Tibial nerve (tissue), 4 donors: Measurements from ENCODE around the gene COPZ1. TPM values are rescaled to one million over a fixed set of nuclear protein-coding genes. Genes with fewer than 3 reads are reported as not detected.

ENCODE experiments used
- DNase-seq, 2 donors: peaks; one replicate each; pipeline ENCODE4 v3.0.0-alpha.2; 2019; ENCODE audit warnings: low spot score in 2 of 2
- H3K27ac ChIP-seq, 4 donors: fragments of 200-600 bp; sonication (generic) in 3 of 4; one replicate each; pipeline ENCODE4 v1.5.1; 2017 to 2019; ENCODE audit warnings: mild to moderate bottlenecking in 1 of 4
- H3K27me3 ChIP-seq, 2 donors: fragments of 200-600 bp; sonication (generic) in 1 of 2; one replicate each; pipeline versions ENCODE4 v1.5.1 to v1.6.0; 2017 to 2019
- H3K36me3 ChIP-seq, 3 donors: fragments of 200-600 bp; sonication (generic); one replicate each; pipeline ENCODE4 v1.5.1; 2018 to 2019
- H3K4me1 ChIP-seq, 4 donors: fragments of 200-600 bp; sonication (generic) in 3 of 4; one replicate each; pipeline ENCODE4 v1.5.1; 2017 to 2019
- H3K4me3 ChIP-seq, 4 donors: fragments of 200-600 bp; sonication (generic) in 3 of 4; one replicate each; pipeline ENCODE4 v1.5.1; 2017 to 2019; ENCODE audit warnings: mild to moderate bottlenecking in 1 of 4, moderate library complexity in 1 of 4
- H3K9me3 ChIP-seq, 4 donors: fragments of 200-600 bp; sonication (generic) in 3 of 4; one replicate each; pipeline ENCODE4 v1.5.1; 2017 to 2019
- CTCF ChIP-seq, 5 experiments: fragments of 200-600 bp in 3 of 5; fragments of 450-650 bp in 2 of 5; sonication (generic) in 3 of 5; IDR thresholded peaks; one replicate each; pipeline ENCODE4 v1.5.1; 2016 to 2019; ENCODE audit warnings: antibody characterized with exemption in 5 of 5, mild to moderate bottlenecking in 3 of 5, moderate library complexity in 2 of 5
- EP300 ChIP-seq, 2 donors: sonication (generic); formaldehyde crosslinking; IDR thresholded peaks; one replicate each; pipeline ENCODE4 v1.6.1; 2017; ENCODE audit warnings: antibody characterized with exemption in 2 of 2, mild to moderate bottlenecking in 1 of 2
- POLR2A ChIP-seq, 2 donors: fragments of 450-650 bp; IDR thresholded peaks; one replicate each; pipeline ENCODE4 v1.6.1; 2017; ENCODE audit warnings: antibody characterized with exemption in 2 of 2, mild to moderate bottlenecking in 2 of 2, moderate library complexity in 2 of 2
- WGBS, 2 donors: methylation state at CpG; one replicate each; pipeline ENCODE4 v1.1.5; 2018; 5-methylcytosine and 5-hydroxymethylcytosine counted together
- total RNA-seq, 4 donors: library from RNA; depleted of rRNA; stranded (reverse); fragments of >200 nt; gene quantifications; one replicate each; pipeline ENCODE4 v1.1.0, GENCODE V29; 2016

Gene COPZ1
- total RNA-seq, 4 donors from 2014 or later = 38.0 to 52.0 (median 43.6) TPM

- Histone ChIP-seq H3K4me3 (peak overlapping the region; percentile 24 to 52 (median 48)), H3K9me3 (no peaks in the 10 kb centered on the region), H3K4me1 (peaks cover 0 to 17% (median 6%) of the 10 kb centered on the region in 4 donors), H3K27me3 (no peaks in the 10 kb centered on the region), H3K36me3 (peaks cover 0 to 16% (median 0%) of the 10 kb centered on the region in 3 donors), H3K27ac (peak overlapping the region in 3 of 4 donors; percentile 34 to 41 (median 35))
- 20 to 21% methylated on average over 40 to 43 of the region's 51 CpGs for WGBS, 2 donors
- TF ChIP-seq POLR2A (IDR thresholded peaks at IDR 0.05) (no peak), CTCF (IDR thresholded peaks at IDR 0.05) (no peak), EP300 (IDR thresholded peaks at IDR 0.05) (no peak)
- DNase-seq = no peak
Observed at GRCh38 chr12:54390668-54391551, 66.0 kb downstream of the COPZ1 start.

GRCh38 chr12:54392485-54393206 lies 67.7 kb downstream of the COPZ1 start:
- Histone ChIP-seq H3K36me3 (peaks cover 0 to 33% (median 0%) of the 10 kb centered on the region in 3 donors), H3K4me1 (peaks cover 0 to 17% (median 6%) of the 10 kb centered on the region in 4 donors), H3K27me3 (no peaks in the 10 kb centered on the region), H3K9me3 (no peaks in the 10 kb centered on the region), H3K27ac (no peak overlapping the region), H3K4me3 (no peak overlapping the region)
- DNase-seq = no peak
- WGBS, 2 donors = 84 to 90% methylated on average over 8 of the region's 8 CpGs
- no peak for TF ChIP-seq CTCF (IDR thresholded peaks at IDR 0.05)
- no peak for TF ChIP-seq POLR2A (IDR thresholded peaks at IDR 0.05)
- no peak for TF ChIP-seq EP300 (IDR thresholded peaks at IDR 0.05)

- 66 to 71% methylated on average over 6 of the region's 6 CpGs for WGBS, 2 donors
- no peak for DNase-seq
- H3K27me3 ChIP-seq = no peaks in the 10 kb centered on the region
- H3K4me1 ChIP-seq = peaks cover 0 to 13% (median 6%) of the 10 kb centered on the region in 4 donors
- H3K27ac ChIP-seq = no peak overlapping the region
- no peaks in the 10 kb centered on the region for H3K9me3 ChIP-seq
- TF ChIP-seq CTCF (IDR thresholded peaks at IDR 0.05) (no peak), POLR2A (IDR thresholded peaks at IDR 0.05) (no peak)
- H3K4me3 ChIP-seq = no peak overlapping the region
- H3K36me3 ChIP-seq = peaks cover 0 to 39% (median 0%) of the 10 kb centered on the region in 3 donors
Observed at GRCh38 chr12:54393207-54393609, 68.3 kb downstream of the COPZ1 start.

- Histone ChIP-seq H3K27ac (no peak overlapping the region), H3K36me3 (peaks cover 0 to 44% (median 0%) of the 10 kb centered on the region in 3 donors), H3K27me3 (no peaks in the 10 kb centered on the region), H3K4me1 (peaks cover 0 to 11% (median 6%) of the 10 kb centered on the region in 4 donors), H3K4me3 (no peak overlapping the region), H3K9me3 (no peaks in the 10 kb centered on the region)
- TF ChIP-seq EP300 (IDR thresholded peaks at IDR 0.05) (no peak), POLR2A (IDR thresholded peaks at IDR 0.05) (no peak), CTCF (IDR thresholded peaks at IDR 0.05) (no peak)
- WGBS, 2 donors = 70 to 76% methylated on average over 3 of the region's 3 CpGs
- DNase-seq = no peak
Observed at GRCh38 chr12:54393743-54394142, 68.8 kb downstream of the COPZ1 start.
